Cardiac fibroblast (primary cell): Measurements from ENCODE around the gene HOXD11.

Source experiments
- DNase-seq, 2 donors: peaks; one replicate each; pipeline versions ENCODE4 v3.0.0 to v3.0.0-alpha.2; 2010; ENCODE audit warnings: low read depth in 2 of 2
- H3K4me3 ChIP-seq, 2 donors: replicated peaks in 1 of 2; 1 replicate in 1 of 2; 2 replicates in 1 of 2; pipeline ENCODE4 v1.5.1; 2011; ENCODE audit warnings: low read depth in 2 of 2, low read length in 2 of 2, mild to moderate bottlenecking in 2 of 2, moderate library complexity in 1 of 2
- TF ChIP-seq, protein P1 (sequence below): IDR thresholded peaks from one replicate; pipeline ENCODE4 v1.5.1; 2011; ENCODE audit warnings: low read depth, mild to moderate bottlenecking, low read length, inconsistent platforms

The HOXD11 gene

GRCh38 chr2:176095421-176095820 is 11.7 kb upstream of the HOXD11 start:
- H3K4me3 ChIP-seq: no peak overlapping the region
- TF ChIP-seq, protein P1, sequence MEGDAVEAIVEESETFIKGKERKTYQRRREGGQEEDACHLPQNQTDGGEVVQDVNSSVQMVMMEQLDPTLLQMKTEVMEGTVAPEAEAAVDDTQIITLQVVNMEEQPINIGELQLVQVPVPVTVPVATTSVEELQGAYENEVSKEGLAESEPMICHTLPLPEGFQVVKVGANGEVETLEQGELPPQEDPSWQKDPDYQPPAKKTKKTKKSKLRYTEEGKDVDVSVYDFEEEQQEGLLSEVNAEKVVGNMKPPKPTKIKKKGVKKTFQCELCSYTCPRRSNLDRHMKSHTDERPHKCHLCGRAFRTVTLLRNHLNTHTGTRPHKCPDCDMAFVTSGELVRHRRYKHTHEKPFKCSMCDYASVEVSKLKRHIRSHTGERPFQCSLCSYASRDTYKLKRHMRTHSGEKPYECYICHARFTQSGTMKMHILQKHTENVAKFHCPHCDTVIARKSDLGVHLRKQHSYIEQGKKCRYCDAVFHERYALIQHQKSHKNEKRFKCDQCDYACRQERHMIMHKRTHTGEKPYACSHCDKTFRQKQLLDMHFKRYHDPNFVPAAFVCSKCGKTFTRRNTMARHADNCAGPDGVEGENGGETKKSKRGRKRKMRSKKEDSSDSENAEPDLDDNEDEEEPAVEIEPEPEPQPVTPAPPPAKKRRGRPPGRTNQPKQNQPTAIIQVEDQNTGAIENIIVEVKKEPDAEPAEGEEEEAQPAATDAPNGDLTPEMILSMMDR: no peak
- DNase-seq: no peak

DNA sequence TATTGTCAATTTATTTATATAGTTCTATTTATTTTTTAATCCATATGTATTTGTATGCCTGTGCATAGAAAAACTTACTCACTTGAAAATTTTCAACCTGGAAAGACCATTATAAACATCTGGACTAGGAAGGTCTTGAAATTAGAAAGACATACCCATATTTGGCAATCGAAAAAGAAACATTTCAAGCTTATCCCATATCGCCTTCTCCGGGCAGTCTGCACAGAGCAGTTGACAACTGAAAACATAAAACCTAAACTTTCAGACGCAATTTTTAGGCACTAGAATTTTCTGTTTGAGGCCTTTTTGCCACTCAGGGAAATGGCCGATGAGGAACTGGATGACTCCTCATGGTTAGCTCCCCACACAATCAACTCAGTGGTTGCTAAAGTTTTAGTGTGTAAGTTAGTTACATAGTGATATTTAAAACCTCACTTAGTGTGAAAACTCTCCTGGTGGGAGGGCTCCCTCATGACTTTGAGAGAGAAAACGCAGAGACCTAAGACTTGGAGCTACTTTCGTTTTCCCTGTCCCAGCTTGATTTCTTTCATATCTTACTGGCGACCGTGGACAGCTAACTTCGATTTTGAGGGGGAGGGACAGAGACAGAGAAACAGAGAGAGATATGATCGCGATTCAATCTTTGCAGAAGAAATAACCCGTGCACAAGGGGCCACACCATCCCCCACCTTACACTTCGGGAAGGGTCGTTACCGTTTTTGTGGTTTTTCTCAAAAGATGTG is 10.7 kb upstream of the HOXD11 start:
- H3K4me3 ChIP-seq: peak overlapping the region in 1 of 2 donors; percentile 18
- TF ChIP-seq, protein P1: no peak

GRCh38 chr2:176096986-176097819 is 9.9 kb upstream of the HOXD11 start:
- peak overlapping the region; percentile 33 to 39 for H3K4me3 ChIP-seq
- peak; percentile 64 to 66 for DNase-seq
- TF ChIP-seq, protein P1: peak; percentile 84

More for the DNA sequence above, 10.7 kb upstream of the HOXD11 start:
- peak in 1 of 2 donors; percentile 19 for DNase-seq

DNA sequence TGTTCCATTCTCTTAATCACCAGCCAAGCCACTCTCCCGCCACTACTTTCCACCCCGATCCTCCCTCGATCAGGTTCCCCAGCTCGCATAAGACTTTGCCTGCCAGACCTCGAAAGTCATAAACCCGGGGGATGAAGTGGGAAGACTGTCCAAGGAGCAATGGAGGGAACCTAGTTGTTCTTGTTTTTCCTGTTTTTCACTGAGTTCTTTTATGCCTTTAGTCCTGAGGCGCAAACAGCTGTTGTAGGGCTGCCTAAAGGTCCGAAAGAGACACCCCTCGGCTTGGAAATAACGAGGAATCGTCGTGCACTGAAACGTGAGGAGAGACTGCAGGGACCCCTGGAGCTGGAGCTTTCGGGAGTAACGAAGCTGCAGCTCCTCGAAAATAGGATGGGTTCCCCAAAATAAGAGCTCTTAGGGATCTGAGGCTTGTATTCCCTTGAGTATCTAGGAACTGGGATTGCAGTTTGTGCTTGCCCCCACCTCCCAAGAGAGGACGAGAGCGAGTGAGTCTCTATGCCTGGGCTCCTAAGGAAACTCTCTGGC is 9.2 kb upstream of the HOXD11 start:
- DNase-seq: no peak
- TF ChIP-seq, protein P1: no peak
- no peak overlapping the region for H3K4me3 ChIP-seq

- H3K4me3 ChIP-seq: no peak overlapping the region
- no peak for DNase-seq
- TF ChIP-seq, protein P1: no peak
Measured at GRCh38 chr2:176098366-176099158, 8.5 kb upstream of the HOXD11 start.

DNA sequence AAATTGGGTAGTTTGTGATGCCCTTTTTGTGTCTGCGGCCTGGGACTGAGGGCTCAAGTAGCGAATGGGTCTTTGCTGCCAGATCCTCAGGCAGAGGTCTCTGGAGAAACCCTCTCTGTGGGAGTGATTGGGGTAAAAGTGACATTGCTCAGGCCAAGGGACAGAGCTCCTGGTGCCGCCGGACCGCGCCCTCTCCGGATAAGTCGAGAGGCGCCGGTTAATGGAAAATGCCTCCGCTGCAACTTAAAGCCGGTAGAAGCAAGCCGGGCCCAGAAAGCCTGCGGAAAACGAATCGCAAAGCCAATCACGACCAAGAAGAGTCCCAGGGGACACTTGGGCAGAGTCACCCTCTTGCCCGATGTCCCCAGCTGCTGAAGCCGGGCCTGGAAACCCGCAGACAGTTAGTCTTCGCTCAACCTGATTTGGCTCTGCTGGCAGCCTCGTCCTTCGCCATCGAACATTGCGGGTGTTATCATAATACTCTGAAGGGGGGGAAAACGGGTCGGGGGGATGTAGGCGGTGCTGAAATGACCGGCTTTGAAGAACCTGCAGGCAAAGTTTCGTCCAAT is 7.8 kb upstream of the HOXD11 start:
- H3K4me3 ChIP-seq: no peak overlapping the region
- DNase-seq: no peak
- TF ChIP-seq, protein P1: no peak
